ENCODE data around the gene GRIN3B.

DNA sequence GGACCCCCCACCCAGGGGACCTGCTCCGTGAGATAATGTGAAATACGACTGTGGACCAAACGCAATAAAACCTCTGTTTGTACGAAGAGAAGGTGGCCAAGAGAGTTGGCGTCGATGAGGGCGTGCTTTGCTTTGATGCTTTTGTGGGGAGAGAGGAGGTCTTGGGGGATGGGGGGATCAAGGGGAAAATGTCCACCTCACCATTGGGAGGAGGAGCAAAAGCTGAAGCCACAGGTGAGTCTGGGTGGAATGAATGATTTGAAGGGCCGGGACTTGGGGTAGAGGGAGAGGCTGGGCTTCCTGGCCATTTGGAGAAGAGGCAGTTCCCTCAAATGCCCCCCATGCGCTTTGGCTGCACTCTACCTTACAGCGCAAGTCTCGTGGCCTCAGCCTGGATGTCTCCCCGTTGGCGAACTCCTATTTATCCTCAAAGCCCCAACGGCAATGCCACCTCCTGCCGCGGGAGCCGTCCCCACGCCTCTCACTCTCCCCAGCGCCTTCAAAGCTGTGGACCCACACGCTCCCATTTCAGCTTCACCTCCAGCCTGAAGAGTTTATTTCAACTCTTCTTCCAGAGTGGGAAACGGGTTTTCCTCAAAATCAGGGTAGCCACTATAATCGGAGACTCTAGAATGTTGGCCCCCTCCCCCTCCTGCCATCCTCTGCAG is 38.9 kb downstream of the GRIN3B start:
- TF ChIP-seq POLR2A (IDR thresholded peaks at IDR 0.05) = no peak
- TF ChIP-seq, protein P1, sequence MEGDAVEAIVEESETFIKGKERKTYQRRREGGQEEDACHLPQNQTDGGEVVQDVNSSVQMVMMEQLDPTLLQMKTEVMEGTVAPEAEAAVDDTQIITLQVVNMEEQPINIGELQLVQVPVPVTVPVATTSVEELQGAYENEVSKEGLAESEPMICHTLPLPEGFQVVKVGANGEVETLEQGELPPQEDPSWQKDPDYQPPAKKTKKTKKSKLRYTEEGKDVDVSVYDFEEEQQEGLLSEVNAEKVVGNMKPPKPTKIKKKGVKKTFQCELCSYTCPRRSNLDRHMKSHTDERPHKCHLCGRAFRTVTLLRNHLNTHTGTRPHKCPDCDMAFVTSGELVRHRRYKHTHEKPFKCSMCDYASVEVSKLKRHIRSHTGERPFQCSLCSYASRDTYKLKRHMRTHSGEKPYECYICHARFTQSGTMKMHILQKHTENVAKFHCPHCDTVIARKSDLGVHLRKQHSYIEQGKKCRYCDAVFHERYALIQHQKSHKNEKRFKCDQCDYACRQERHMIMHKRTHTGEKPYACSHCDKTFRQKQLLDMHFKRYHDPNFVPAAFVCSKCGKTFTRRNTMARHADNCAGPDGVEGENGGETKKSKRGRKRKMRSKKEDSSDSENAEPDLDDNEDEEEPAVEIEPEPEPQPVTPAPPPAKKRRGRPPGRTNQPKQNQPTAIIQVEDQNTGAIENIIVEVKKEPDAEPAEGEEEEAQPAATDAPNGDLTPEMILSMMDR (IDR thresholded peaks at IDR 0.05) = no peak

All from uterus (tissue), 2 donors.